GM19193 (cell line): ENCODE data around the gene OR1N2.
"Not testable (repeated sequence)": the region's sequence is repeated elsewhere in the genome, so short reads cannot be mapped to it uniquely, and the experiment has no call there.

Experiments
- POLR2A ChIP-seq: IDR thresholded peaks from 4 replicates; pipeline ENCODE4 v1.6.1; 2011; ENCODE audit not compliant: insufficient read depth, insufficient read length; ENCODE audit errors: extremely low read depth

Gene OR1N2

DNA sequence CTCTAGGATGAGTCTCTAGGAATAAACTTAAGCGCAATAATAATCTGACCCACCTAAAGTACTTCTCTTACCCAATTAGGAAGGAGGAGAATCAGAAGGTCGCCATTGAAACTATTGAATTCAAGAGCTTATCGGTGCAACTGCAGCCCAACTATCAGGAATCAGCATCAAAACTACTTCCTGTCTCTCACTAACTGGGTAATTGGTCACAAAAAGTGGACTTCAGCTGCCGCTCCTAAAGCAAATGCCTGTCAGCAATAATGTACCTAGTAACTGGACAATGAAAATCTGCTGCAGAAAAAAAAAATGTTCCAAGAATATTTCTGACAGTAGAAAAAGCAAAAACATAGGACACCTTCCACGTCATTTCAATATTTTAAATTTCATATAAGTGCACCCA is 27.0 kb downstream of the OR1N2 start:
- TF ChIP-seq POLR2A = no peak

DNA sequence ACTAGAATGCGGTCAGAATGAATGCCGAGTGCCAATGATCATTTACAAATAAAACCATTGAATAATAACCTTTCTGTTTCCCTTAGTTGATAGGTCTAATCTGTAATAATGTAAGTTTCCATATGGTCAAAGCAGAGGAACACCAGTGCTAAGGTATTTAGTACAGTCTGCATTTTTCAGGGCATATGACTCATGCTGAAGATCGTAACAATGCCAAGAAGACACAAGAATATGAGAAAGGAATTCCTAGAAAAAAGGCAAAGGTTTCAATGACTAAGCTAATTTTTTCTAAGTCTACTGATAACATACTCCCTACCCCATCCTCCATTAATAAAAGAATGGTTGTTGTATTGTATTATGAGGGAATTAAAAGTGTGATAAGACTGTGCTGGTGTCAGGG is 27.4 kb downstream of the OR1N2 start:
- TF ChIP-seq POLR2A = no peak

DNA sequence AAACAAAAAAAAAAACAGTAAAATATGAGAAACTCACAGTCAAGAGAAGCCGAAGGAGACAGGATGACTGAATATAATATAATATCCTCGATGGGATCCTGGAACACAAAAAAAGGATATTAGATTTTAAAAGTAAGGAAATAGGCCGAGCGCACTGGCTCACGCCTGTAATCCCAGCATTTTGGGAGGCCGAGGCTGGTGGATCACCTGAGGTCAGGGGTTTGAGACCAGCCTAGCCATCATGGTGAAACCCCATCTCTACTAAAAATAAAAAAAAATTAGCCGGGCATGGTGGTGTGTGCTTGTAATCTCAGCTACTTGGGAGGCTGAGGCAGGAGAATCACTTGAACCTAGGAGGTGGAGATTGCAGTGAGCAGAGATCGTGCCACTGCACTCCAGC is 30.4 kb downstream of the OR1N2 start, which contains the start of gene OR1L8:
Gene OR1L8, minus strand, starts transcription at position 101 of the 400 bp plus-strand sequence. CDS start 14,907 bp downstream, outside the sequence.
- TF ChIP-seq POLR2A = not testable (repeated sequence)
